HepG2 (cell line): Measurements from ENCODE around the gene RUVBL2.

Source experiments
- ARHGAP35 ChIP-seq: sonication (generic); formaldehyde crosslinking; IDR thresholded peaks from 2 replicates; pipeline ENCODE4 v1.9.0; 2022; ENCODE audit warnings: mild to moderate bottlenecking, inconsistent platforms, moderate library complexity, missing genetic modification reagents, borderline replicate concordance
- CAMTA2 ChIP-seq: sonication (generic); formaldehyde crosslinking; IDR thresholded peaks from 2 replicates; pipeline ENCODE4 v1.4.0; 2020; ENCODE audit warnings: mild to moderate bottlenecking, missing genetic modification reagents, borderline replicate concordance
- CBX5 ChIP-seq: sonication (generic); formaldehyde crosslinking; IDR thresholded peaks from 2 replicates; pipeline ENCODE4 v1.4.0; 2020; ENCODE audit warnings: missing genetic modification reagents, borderline replicate concordance
- PRMT3 ChIP-seq: sonication (generic); formaldehyde crosslinking; IDR thresholded peaks from 2 replicates; pipeline ENCODE4 v1.8.1; 2022; ENCODE audit warnings: low read depth, mild to moderate bottlenecking, moderate library complexity, missing genetic modification reagents, borderline replicate concordance
- ZNF292 ChIP-seq: sonication (generic); formaldehyde crosslinking; IDR thresholded peaks from 2 replicates; pipeline ENCODE4 v1.8.1; 2022; ENCODE audit warnings: mild to moderate bottlenecking, low read depth, missing genetic modification reagents, borderline replicate concordance
- ZNF766 ChIP-seq: sonication (generic); formaldehyde crosslinking; IDR thresholded peaks from 2 replicates; pipeline ENCODE4 v1.5.0; 2020; ENCODE audit warnings: missing genetic modification reagents, borderline replicate concordance
- ZNF776 ChIP-seq: sonication (generic); formaldehyde crosslinking; IDR thresholded peaks from 2 replicates; pipeline ENCODE4 v1.4.0; 2020; ENCODE audit warnings: mild to moderate bottlenecking, missing genetic modification reagents
- TF ChIP-seq, protein P1 (sequence below): sonication (generic); formaldehyde crosslinking; IDR thresholded peaks from 2 replicates; pipeline ENCODE4 v1.4.0; 2020; ENCODE audit warnings: missing genetic modification reagents, mild to moderate bottlenecking, borderline replicate concordance
- TF ChIP-seq, protein P2 (sequence below): sonication (generic); formaldehyde crosslinking; IDR thresholded peaks from 2 replicates; pipeline ENCODE4 v1.4.0; 2020; ENCODE audit warnings: missing genetic modification reagents
- TF ChIP-seq, protein P3 (sequence below): sonication (generic); formaldehyde crosslinking; IDR thresholded peaks from 2 replicates; pipeline ENCODE4 v1.5.0; 2020; ENCODE audit warnings: mild to moderate bottlenecking, missing genetic modification reagents, moderate library complexity
- TF ChIP-seq, protein P4 (sequence below): fragments of 450-650 bp; IDR thresholded peaks from 2 replicates; pipeline ENCODE4 v1.6.1; 2017; ENCODE audit warnings: mild to moderate bottlenecking
- TF ChIP-seq, protein P5 (sequence below): sonication (generic); formaldehyde crosslinking; IDR thresholded peaks from 2 replicates; pipeline ENCODE4 v1.4.0; 2020; ENCODE audit warnings: missing genetic modification reagents, borderline replicate concordance

DNA sequence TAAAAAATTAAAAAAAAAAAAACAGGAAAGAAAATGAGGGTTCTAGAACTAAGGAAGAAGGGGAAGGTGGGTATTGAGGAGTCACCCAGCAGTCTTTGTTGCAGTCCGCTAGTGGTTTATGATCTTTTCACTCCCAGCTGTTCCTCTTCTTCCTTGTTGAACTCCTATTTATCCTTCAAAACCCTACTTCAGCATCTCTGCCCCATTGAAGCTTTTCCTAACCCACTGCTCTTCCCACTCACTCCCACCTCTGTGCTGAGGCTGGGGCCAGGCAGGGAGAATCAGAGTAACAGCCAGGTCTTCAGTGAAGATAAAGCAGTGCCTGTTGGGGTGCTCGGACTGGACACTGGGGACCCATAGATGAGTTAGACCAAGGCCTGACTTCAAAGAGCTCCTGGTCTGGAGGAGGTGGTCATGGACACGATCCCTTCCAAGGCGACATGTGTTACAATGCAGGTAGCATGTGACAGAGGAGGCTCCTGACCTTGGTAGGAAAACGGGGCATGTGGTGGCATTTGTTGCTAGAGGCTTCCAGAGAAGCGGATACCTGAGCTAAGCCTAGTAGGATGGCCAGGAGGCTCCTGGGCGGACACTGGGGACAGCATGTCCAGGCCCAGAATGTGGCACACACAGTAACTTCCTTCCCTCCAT is 11.4 kb downstream of the RUVBL2 start:
- TF ChIP-seq ZNF292 (no peak), ARHGAP35 (no peak), ZNF766 (CRISPR knock-in tag) (no peak), ZNF776 (no peak), CBX5 (CRISPR knock-in tag) (no peak), PRMT3 (CRISPR knock-in tag) (no peak), CAMTA2 (CRISPR knock-in tag) (no peak)
- TF ChIP-seq, protein P1, sequence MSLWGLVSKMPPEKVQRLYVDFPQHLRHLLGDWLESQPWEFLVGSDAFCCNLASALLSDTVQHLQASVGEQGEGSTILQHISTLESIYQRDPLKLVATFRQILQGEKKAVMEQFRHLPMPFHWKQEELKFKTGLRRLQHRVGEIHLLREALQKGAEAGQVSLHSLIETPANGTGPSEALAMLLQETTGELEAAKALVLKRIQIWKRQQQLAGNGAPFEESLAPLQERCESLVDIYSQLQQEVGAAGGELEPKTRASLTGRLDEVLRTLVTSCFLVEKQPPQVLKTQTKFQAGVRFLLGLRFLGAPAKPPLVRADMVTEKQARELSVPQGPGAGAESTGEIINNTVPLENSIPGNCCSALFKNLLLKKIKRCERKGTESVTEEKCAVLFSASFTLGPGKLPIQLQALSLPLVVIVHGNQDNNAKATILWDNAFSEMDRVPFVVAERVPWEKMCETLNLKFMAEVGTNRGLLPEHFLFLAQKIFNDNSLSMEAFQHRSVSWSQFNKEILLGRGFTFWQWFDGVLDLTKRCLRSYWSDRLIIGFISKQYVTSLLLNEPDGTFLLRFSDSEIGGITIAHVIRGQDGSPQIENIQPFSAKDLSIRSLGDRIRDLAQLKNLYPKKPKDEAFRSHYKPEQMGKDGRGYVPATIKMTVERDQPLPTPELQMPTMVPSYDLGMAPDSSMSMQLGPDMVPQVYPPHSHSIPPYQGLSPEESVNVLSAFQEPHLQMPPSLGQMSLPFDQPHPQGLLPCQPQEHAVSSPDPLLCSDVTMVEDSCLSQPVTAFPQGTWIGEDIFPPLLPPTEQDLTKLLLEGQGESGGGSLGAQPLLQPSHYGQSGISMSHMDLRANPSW (CRISPR knock-in tag), result no peak
- TF ChIP-seq, protein P2, sequence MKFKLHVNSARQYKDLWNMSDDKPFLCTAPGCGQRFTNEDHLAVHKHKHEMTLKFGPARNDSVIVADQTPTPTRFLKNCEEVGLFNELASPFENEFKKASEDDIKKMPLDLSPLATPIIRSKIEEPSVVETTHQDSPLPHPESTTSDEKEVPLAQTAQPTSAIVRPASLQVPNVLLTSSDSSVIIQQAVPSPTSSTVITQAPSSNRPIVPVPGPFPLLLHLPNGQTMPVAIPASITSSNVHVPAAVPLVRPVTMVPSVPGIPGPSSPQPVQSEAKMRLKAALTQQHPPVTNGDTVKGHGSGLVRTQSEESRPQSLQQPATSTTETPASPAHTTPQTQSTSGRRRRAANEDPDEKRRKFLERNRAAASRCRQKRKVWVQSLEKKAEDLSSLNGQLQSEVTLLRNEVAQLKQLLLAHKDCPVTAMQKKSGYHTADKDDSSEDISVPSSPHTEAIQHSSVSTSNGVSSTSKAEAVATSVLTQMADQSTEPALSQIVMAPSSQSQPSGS (CRISPR knock-in tag), result no peak
- TF ChIP-seq, protein P3, sequence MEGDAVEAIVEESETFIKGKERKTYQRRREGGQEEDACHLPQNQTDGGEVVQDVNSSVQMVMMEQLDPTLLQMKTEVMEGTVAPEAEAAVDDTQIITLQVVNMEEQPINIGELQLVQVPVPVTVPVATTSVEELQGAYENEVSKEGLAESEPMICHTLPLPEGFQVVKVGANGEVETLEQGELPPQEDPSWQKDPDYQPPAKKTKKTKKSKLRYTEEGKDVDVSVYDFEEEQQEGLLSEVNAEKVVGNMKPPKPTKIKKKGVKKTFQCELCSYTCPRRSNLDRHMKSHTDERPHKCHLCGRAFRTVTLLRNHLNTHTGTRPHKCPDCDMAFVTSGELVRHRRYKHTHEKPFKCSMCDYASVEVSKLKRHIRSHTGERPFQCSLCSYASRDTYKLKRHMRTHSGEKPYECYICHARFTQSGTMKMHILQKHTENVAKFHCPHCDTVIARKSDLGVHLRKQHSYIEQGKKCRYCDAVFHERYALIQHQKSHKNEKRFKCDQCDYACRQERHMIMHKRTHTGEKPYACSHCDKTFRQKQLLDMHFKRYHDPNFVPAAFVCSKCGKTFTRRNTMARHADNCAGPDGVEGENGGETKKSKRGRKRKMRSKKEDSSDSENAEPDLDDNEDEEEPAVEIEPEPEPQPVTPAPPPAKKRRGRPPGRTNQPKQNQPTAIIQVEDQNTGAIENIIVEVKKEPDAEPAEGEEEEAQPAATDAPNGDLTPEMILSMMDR (CRISPR knock-in tag), result no peak
- TF ChIP-seq, protein P4, sequence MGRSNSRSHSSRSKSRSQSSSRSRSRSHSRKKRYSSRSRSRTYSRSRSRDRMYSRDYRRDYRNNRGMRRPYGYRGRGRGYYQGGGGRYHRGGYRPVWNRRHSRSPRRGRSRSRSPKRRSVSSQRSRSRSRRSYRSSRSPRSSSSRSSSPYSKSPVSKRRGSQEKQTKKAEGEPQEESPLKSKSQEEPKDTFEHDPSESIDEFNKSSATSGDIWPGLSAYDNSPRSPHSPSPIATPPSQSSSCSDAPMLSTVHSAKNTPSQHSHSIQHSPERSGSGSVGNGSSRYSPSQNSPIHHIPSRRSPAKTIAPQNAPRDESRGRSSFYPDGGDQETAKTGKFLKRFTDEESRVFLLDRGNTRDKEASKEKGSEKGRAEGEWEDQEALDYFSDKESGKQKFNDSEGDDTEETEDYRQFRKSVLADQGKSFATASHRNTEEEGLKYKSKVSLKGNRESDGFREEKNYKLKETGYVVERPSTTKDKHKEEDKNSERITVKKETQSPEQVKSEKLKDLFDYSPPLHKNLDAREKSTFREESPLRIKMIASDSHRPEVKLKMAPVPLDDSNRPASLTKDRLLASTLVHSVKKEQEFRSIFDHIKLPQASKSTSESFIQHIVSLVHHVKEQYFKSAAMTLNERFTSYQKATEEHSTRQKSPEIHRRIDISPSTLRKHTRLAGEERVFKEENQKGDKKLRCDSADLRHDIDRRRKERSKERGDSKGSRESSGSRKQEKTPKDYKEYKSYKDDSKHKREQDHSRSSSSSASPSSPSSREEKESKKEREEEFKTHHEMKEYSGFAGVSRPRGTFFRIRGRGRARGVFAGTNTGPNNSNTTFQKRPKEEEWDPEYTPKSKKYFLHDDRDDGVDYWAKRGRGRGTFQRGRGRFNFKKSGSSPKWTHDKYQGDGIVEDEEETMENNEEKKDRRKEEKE, result no peak
- TF ChIP-seq, protein P5, sequence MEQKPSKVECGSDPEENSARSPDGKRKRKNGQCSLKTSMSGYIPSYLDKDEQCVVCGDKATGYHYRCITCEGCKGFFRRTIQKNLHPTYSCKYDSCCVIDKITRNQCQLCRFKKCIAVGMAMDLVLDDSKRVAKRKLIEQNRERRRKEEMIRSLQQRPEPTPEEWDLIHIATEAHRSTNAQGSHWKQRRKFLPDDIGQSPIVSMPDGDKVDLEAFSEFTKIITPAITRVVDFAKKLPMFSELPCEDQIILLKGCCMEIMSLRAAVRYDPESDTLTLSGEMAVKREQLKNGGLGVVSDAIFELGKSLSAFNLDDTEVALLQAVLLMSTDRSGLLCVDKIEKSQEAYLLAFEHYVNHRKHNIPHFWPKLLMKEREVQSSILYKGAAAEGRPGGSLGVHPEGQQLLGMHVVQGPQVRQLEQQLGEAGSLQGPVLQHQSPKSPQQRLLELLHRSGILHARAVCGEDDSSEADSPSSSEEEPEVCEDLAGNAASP (CRISPR knock-in tag), result no peak
